DOHH2 (cell line): ENCODE measurements around the gene PIP4K2A.

Experiments used
- CTCF ChIP-seq: fragments of 200-600 bp; sonication (generic); IDR thresholded peaks from one replicate; pipeline ENCODE4 v1.5.1; 2014; ENCODE audit warnings: antibody characterized with exemption, mild to moderate bottlenecking, low read depth, low read length; ENCODE audit not compliant: poor library complexity, severe bottlenecking
- EZH2phosphoT487 ChIP-seq: fragments of 200-600 bp; sonication (generic); IDR thresholded peaks from 2 replicates; pipeline ENCODE4 v1.6.1; 2017; ENCODE audit warnings: borderline replicate concordance, mild to moderate bottlenecking, antibody characterized with exemption, low read length, moderate library complexity, mixed read lengths

- no peak for TF ChIP-seq CTCF
- no peak for TF ChIP-seq EZH2phosphoT487
Measured at GRCh38 chr10:22740180-22740579, 25.8 kb upstream of the PIP4K2A start.
